Measurements from ENCODE around the gene SSH2. TPM values are rescaled to one million over a fixed set of nuclear protein-coding genes. Genes with fewer than 3 reads are reported as not detected.

Gene SSH2
- total and polyA plus RNA-seq, 8 donors: 8.4 to 19.1 (median 10.3) TPM

DNA sequence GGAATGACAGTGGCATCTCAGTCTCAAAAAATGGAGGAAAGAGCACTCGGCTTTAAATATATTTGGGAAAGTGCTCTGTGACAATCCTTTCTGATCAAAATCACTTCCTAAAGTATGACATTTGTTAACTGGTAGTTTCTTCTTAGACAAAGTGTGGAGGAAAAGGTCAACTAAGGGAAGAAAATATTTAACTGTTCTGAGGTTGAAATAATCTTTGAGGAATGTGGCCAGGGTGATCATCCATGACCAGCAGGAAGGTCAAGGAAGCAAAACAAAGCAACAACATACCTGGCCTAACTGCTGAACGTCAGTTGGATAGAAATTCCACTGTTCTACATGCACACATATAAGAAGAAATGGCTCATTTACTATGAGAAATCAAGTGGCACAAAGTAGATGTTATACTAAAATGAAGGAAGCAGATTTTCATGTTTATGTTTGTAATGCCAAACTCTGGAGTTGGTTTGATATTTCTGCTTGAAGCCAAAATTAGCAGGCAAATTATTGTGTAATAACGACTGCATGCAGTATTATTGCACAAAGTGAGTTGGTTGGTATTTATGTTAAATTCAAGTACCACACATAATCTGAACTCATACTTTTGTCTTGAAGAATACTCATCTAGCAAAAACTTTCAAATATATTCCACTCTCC, 220.0 kb downstream of the SSH2 start:
- intact Hi-C loops (cut with DNase I): no loop called here
- ATAC-seq: no peak
- FAIRE-seq: no peak
- Histone ChIP-seq H3K9me3 (no peaks in the 10 kb centered on the region), H3K27me3 (no peaks in the 10 kb centered on the region), H3K4me3 (no peak overlapping the region), H3K36me3 (no peaks in the 10 kb centered on the region), H3K27ac (no peak overlapping the region), H3K4me1 (peaks cover 0 to 14% (median 0%) of the 10 kb centered on the region in 3 donors)
- WGBS, 2 donors: 63 to 70% methylated on average over 3 of the region's 3 CpGs
- TF ChIP-seq, protein P1, sequence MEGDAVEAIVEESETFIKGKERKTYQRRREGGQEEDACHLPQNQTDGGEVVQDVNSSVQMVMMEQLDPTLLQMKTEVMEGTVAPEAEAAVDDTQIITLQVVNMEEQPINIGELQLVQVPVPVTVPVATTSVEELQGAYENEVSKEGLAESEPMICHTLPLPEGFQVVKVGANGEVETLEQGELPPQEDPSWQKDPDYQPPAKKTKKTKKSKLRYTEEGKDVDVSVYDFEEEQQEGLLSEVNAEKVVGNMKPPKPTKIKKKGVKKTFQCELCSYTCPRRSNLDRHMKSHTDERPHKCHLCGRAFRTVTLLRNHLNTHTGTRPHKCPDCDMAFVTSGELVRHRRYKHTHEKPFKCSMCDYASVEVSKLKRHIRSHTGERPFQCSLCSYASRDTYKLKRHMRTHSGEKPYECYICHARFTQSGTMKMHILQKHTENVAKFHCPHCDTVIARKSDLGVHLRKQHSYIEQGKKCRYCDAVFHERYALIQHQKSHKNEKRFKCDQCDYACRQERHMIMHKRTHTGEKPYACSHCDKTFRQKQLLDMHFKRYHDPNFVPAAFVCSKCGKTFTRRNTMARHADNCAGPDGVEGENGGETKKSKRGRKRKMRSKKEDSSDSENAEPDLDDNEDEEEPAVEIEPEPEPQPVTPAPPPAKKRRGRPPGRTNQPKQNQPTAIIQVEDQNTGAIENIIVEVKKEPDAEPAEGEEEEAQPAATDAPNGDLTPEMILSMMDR (IDR thresholded peaks at IDR 0.05): no peak
- DNase-seq: no peak

- Histone ChIP-seq H3K9me3 (no peaks in the 10 kb centered on the region), H3K27me3 (no peaks in the 10 kb centered on the region), H3K36me3 (no peaks in the 10 kb centered on the region), H3K27ac (peak overlapping the region in 1 of 4 donors; percentile 60), H3K4me3 (no peak overlapping the region), H3K4me1 (peaks cover 0 to 14% (median 0%) of the 10 kb centered on the region in 3 donors)
- intact Hi-C loops (cut with DNase I): no loop called here
- FAIRE-seq (no peak), ATAC-seq (no peak), DNase-seq (no peak)
- TF ChIP-seq, protein P1 (IDR thresholded peaks at IDR 0.05): no peak
Measured at GRCh38 chr17:29707212-29707571, 222.8 kb downstream of the SSH2 start.

GRCh38 chr17:29706045-29706431, 224.0 kb downstream of the SSH2 start:
- ATAC-seq (no peak), DNase-seq (no peak), FAIRE-seq (no peak)
- H3K9me3 ChIP-seq: no peaks in the 10 kb centered on the region
- peaks cover 0 to 14% (median 0%) of the 10 kb centered on the region in 3 donors for H3K4me1 ChIP-seq
- H3K27ac ChIP-seq: peak overlapping the region in 1 of 4 donors; percentile 13
- H3K27me3 ChIP-seq: no peaks in the 10 kb centered on the region
- H3K36me3 ChIP-seq: no peaks in the 10 kb centered on the region
- TF ChIP-seq, protein P1 (IDR thresholded peaks at IDR 0.05): no peak
- intact Hi-C loops (cut with DNase I): no loop called here
- no peak overlapping the region for H3K4me3 ChIP-seq

- peaks cover 0 to 14% (median 0%) of the 10 kb centered on the region in 3 donors for H3K4me1 ChIP-seq
- no peak overlapping the region for H3K4me3 ChIP-seq
- FAIRE-seq (no peak), DNase-seq (no peak), ATAC-seq (no peak)
- H3K9me3 ChIP-seq: no peaks in the 10 kb centered on the region
- 74 to 84% methylated on average over 3 of the region's 3 CpGs for WGBS, 2 donors
- H3K27ac ChIP-seq: no peak overlapping the region
- H3K27me3 ChIP-seq: no peaks in the 10 kb centered on the region
- no peaks in the 10 kb centered on the region for H3K36me3 ChIP-seq
- TF ChIP-seq, protein P1 (IDR thresholded peaks at IDR 0.05): no peak
- intact Hi-C loops (cut with DNase I): no loop called here
Measured at GRCh38 chr17:29705386-29705785, 224.6 kb downstream of the SSH2 start.

GRCh38 chr17:29699283-29699682, 230.7 kb downstream of the SSH2 start:
- Histone ChIP-seq H3K27me3 (no peaks in the 10 kb centered on the region), H3K4me1 (peaks cover 0 to 7% (median 0%) of the 10 kb centered on the region in 3 donors), H3K9me3 (no peaks in the 10 kb centered on the region), H3K36me3 (no peaks in the 10 kb centered on the region), H3K27ac (peak overlapping the region in 1 of 4 donors; percentile 18), H3K4me3 (no peak overlapping the region)
- 61 to 69% methylated on average over 2 of the region's 2 CpGs for WGBS, 2 donors
- TF ChIP-seq, protein P1 (IDR thresholded peaks at IDR 0.05): no peak
- no peak for FAIRE-seq
- no peak for DNase-seq
- peak in 3 of 4 donors; percentile 42 to 48 (median 42) for ATAC-seq
- intact Hi-C loops (cut with DNase I): no loop called here

All from pancreas (tissue), 10 donors.